Caki2 (cell line): Measurements from ENCODE around the gene ZFAND3. TPM values are rescaled to one million over a fixed set of nuclear protein-coding genes. Genes with fewer than 3 reads are reported as not detected.
"Not testable (repeated sequence)": the region's sequence is repeated elsewhere in the genome, so short reads cannot be mapped to it uniquely, and the experiment has no call there.

ENCODE experiments used
- DNase-seq: peaks from one replicate; pipeline ENCODE4 v3.0.0-alpha.2; 2015; ENCODE audit warnings: low read depth
- in situ Hi-C: cut with HindIII; loops from 2 replicates; pipeline ENCODE4 v1.10.0; 2016; ENCODE audit warnings: low sequenced_read_pairs, low pct_unique_long_range_greater_than_20kb, mixed read lengths
- total RNA-seq: library from RNA; depleted of rRNA; stranded (reverse); fragments of >200 nt; shearing (Covaris generic); gene quantifications from 2 replicates; pipeline ENCODE4 v1.2.3, GENCODE V29; 2014; ENCODE audit warnings: low replicate concordance

The ZFAND3 gene
- total RNA-seq, 1 experiment from 2014 or later = 29.4 TPM

DNA sequence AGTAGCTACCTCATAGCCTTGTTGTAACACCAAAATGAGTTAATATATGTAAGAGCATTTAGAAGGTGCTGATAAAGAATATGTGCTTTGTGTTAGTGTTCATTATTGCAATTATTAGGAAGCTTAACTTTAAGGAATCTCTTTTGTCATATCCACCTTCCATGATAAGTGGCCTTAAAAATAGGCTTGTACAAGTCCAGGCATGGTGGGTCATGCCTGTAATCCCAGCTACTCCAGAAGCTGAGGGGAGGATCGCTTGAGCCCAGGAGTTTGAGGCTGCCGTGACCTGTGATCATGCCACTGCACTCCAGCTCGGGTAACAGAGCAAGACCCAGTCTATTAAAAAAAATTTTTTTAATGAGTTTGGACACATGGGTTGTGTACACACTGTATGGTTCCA lies 285.5 kb downstream of the ZFAND3 start:
- in situ Hi-C loops = no loop called here
- DNase-seq = no peak

DNA sequence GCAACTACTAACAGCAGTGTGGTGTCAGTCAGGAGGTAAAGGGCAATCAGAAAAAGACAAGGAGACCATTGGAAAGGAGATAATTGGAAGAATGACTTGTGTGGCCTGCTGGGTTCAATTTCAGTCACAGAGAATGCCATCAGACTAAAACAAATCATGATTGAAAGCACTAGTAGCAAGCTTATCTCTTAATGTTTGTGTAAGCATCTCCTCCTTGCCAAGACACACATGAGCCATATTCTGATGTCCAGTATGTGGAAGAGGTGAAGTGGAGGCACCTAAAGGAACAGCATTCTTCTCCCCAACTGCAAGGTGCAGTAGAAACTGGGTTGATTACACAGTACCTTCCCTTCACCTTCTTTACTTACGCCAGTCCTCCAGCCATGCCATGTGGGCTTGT lies 287.5 kb downstream of the ZFAND3 start:
- in situ Hi-C loops = no loop called here
- no peak for DNase-seq

DNA sequence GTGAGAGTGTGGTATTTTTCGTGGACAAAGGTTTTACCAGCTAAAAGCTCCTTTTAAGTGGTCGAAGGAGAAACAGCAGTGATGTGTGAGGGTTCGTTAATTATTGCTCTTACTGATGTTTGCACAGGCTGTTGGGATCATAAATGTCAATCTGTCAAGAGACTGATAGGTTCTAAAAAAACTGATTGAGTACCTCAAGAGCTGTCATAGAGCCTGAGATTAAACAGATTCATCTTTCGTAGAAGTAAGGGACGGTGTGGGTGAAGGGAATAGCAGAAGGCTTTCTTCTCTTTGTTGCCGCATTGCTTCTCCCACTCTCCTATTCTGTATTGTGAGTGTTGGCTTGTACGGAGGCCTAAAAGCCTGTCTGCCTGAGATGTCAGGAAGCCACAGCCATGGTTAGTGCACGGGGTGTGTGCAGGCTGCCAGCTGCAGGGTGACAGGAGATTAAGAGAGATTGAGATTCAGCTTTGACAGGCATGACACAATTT lies 291.0 kb downstream of the ZFAND3 start:
- DNase-seq = no peak
- in situ Hi-C loops = no loop called here

DNA sequence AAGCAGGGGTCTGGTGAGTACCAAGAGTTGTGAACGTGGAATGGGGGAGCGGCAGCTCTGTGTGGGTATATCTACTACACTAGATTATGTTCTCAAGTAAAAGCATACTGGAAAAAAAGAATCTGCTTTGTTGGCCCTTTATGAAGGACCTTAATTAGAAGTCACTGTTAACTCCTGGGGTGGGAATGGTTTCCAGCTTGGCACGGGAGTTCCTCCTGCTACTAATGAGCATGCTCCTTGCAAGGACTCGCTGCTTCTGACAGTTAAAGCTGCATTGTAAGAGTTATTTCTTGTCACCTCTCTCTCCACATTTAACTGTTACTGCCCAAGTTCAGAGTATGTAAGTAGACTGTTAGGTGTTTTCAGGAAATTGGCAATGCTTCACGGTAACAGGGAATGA lies 292.7 kb downstream of the ZFAND3 start:
- in situ Hi-C loops = no loop called here
- DNase-seq = no peak

DNA sequence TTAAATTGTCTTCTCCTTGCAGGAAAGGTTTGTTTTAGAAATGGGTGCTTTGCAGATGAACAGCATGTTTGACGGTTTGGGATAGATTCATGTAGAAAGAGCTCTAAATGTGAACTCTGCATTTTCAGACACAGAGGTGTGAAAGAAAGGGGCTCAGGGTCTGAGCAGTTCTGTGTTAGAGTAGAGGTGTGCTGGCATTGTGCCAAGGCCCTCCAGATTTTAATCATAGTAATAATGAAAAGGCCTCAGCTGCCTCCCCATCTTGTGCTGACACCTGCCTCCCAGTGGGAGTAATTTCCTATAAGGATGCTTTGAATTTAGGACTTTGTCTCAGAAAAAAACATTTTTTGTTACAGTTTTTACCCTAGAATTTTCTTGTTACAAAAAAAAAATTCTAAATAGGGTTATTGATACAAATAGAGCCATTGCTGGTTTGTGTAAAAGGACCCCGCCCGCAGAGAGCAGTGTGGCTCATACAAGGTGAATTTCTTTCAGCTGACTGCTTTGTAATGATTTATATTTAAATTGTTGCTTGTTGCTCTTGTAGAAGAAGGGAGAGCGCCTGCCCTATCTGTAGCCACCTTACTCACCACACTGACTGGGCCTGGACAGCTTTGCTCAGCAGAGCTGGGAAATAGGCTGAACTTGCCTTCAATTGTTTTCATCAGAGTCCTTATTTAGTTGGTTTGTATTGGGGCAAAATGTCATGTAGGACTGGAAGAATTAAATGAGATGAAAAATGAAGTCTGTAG lies 294.5 kb downstream of the ZFAND3 start:
- in situ Hi-C loops = no loop called here
- no peak for DNase-seq

DNA sequence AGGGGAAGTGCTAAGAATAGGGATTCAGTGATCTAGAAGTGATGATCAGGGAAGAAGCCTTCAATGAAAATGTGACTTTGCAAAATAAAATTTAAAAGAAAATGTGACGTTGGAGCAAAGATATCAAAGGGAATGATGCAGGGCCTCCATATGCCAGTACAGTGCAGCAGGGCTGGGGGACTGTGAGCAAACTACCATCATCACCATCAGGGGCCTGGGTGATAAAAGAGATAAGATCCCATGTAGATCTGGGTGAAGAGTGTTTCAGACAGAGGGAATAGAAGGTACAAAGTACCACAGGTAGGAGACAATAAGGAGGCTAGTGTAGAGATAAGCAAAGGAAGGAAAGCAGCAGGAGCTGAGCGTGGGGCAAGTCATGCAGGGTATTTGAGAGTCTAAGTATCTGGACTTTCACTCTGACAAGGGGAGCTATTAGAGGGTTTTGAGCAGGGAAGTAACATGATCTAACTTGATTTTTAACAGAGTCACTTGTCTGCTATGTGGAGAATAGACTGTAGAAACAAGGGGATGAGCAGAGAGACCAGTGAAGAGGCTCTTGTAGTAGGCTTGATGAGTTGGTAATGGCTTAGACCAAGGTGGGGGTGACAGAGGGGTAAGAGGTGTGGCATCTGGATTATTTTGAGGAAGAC lies 295.6 kb downstream of the ZFAND3 start:
- in situ Hi-C loops = no loop called here
- DNase-seq = no peak

DNA sequence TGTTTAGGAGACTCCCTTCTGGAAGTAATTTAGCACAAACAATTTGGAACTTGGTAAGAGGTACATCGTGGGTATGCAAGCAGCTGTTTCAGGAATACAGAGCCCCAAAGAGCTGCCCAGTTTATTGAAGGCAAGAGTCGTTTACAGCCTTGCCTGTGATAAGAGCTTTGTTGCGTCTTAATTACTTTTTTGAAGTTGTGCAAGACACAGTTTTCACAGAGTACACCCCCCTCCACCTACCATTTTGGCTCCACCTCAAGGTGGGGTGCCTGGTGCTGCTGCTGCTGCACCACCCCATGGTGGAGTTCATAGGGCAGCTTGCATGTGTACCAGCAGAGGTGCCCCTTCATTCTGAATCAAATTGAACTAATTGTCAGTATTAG lies 296.1 kb downstream of the ZFAND3 start:
- no peak for DNase-seq
- in situ Hi-C loops = no loop called here

DNA sequence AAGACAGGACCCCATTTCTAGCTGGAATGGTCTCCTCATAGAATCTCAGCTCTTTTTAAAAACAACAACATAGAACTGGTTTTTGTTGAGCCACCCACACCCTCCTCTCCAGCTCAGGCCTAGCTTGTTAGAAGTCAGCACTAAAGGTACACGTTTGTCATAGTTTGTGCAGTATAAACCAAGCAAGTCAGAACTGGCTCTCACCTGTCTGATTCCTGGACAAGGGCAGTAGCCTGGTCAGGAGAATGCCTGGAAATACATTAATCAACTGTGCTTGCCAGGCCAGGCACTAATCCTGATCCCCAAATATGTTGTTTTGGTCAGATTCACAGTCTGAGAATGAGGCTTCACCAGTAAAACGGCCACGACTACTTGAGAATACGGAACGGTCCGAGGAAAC lies 296.7 kb downstream of the ZFAND3 start:
- in situ Hi-C loops = no loop called here
- no peak for DNase-seq

DNA sequence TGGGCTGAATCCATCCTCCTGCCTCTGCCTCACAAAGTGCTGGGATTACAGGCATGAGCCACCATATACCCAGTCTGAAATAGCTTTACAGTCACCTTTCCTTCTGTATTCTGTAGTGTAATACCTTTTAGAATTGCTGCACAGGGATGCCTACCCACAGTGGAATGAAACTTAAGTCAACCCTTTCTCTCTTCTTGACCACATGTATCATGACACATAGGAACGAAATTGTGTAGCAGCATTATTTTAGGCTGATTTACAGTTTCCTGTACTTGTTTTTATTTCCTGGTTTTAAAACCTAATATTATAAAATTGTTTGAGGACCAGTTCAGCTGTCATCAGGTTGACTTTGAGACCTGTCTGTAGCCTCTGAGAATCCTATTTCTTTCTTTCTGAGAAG lies 297.8 kb downstream of the ZFAND3 start:
- in situ Hi-C loops = no loop called here
- no peak for DNase-seq

DNA sequence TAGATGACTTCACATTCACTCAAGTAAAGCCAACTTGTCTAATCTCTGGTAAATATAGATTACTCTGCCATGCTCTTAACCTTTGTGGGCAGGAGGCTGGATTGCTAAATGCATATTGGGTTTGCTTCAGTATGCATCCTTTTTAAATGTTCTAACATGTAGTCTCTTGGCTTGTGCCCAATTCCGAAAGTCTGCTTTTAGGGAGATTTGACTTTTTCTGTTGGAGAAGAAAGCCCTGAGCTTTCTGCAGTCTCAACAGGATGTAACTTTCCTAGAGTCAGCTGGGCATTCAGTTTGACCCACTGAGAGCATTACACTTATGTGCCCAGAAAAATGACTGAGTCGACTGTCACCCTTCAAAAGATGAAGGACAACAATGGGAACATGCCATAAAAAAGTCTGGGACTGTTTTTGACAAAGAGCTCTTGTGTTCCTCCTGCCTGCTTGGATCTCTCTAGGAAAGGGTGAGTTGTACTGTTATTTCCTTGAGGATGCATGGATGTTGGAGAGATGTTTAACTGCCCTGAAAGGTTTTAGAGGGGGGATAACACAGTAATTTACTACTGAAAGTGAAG lies 299.4 kb downstream of the ZFAND3 start:
- no peak for DNase-seq
- in situ Hi-C loops = no loop called here

DNA sequence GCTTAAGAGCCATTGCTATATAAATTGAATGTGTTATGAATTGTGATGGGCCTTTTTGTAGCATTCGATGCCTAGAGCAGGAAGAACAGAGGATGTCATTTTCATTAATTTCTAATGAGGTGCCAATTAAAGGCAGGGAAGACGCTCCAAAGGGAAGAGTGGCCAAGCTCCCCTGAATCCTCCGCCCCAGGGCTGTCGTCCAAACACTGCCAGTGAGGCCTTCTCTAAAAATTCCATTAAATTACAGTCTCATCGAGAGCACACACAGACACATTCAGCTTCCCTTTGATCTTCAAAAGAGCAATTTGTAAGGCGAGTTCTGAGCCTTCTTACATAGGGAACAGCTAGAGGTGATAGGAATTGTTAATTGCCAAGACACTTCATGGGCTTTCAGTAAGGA lies 300.0 kb downstream of the ZFAND3 start:
- in situ Hi-C loops = no loop called here
- DNase-seq = no peak

DNA sequence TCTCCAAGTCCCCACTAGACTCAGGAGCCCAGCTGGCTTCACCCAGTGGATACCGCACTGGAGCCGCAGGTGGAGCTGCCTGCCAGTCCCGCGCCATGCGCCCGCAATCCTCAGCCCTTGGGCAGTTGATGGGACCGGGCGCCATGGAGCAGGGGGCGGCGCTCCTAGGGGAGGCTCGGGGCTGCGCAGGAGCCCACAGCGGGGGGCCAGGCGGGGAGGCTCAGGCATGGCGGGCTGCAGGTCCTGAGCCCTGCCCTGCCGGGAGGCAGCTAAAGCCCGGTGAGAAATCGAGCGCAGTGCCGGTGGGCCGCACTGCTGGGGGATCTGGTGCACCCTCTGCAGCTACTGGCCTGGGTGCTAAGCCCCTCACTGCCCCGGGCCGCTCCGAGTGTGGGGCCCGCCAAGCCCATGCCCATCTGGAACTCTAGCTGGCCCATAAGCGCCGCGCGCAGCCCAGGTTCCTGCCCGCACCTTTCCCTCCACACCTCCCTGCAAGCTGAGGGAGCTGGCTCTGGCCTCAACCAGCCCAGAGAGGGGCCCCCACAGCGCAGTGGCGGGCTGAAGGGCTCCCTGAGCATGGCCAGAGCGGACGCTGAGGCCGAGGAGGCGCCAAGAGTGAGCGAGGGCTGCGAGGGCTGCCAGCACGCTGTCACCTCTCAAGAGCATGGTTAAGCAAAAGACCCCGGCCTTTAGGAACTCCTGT lies 304.8 kb downstream of the ZFAND3 start:
- DNase-seq, in situ Hi-C loops: not testable (repeated sequence)

DNA sequence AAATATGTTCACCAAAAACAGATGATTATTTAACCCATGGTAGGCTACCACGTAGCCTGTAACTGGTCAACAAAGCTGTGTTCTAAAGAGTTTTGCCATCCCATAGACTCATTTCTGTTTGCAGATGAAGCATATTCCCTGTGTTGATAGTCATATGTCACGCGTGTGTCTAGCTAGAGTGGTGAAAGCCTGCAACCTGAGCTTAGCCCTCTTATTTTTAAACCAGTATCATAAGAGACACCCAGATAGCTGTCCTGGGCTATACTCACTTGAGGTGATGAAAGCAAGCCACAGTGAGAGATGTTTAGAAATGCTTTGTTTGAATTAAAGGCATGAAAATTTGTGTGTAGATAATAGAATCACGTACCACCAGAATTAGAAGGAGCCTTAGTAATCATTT lies 307.8 kb downstream of the ZFAND3 start:
- no peak for DNase-seq
- in situ Hi-C loops = no loop called here

DNA sequence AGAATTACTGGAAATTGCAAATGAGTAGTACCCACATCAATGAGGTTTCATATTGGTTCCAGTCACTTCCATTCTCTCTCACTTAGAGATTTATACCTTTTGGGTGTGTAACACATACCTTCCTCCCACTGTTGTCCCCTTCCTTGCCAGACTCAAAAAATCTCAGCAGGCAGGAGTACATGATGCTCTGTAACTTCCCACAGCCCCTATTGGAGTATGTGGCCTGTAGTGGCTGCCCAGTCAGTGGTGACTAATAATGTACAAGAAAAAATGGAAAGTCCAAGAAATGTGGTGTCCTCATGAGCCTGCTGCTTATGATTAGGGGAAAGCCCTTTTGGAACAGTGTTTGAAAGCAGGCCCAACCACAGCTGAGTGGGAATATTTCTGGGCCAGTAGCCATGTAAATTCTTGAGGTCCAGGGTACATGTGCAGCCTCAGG lies 312.0 kb downstream of the ZFAND3 start:
- in situ Hi-C loops = no loop called here
- DNase-seq = no peak

DNA sequence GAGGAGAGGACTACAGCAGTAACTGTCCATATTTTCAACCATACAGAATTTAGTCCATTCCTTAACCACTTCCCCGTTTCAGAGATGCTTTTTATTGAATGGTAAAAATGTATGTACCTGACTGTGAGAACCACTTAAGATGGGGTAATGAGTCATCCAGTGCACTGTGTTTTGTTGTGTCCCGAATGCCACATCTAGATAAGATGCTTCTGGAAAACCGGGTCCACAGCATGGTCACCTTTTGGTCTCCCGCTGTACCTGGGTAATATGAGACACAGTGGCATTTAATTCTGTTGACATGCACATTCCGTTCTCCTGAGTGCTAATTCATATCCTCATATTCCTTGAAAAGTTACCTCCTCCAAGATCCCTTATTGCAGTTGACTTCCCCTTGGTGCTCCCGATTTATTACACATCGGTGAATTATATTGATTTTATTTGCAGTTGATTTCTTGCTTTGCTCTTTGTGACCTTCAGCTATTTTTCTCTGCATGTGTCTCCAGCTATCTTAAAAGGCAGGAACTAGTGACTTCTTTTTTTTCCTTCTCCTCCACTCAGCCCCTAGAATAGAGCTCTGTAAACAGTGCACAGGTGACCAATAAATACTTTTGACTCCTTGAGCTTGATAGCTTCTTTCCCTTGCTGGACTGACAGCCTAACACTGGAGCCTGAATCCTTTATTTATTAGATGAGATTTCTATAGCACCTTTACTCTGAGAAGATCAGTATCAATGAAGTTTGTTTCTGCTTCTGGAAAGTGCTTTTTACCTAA lies 314.6 kb downstream of the ZFAND3 start:
- in situ Hi-C loops = no loop called here

DNA sequence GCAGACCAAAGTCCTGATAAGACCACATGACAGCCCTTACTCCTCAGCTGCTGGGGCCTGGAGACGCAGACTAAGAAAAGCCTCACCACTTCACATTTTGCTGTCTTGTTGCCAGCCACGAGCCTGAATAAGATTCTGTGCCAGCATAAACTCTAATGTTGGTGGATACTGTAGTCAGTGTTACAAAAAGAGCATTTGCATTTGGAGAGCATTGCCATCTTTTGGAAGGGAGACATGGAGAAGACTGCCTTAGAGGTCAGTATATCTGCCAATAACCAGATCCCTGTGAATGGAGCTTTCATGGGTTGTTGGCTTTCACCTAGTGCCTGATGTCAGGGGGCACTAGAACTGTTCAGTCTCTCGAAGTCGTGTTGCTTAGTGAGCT lies 315.2 kb downstream of the ZFAND3 start:
- DNase-seq = no peak
- in situ Hi-C loops = no loop called here

More for the DNA sequence above, 314.6 kb downstream of the ZFAND3 start:
- no peak for DNase-seq

DNA sequence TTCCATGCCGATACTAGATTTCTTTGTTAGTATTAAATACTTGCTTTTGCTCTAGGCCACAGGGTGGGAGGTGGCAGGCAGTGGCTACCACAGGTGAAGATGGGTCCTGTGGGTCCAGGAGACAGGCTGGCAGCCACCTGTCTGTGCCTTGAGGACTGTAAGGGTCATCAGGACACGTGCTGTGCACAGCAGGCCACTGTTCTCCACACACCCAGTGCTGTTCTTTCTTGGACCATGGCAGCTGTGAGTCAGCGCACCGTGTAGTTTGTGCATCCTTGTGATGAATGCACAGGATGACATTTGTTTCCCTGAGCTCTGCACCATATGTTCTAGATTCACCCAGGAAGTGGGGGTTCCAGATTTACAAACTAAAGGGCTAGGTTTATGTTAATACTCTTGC lies 317.0 kb downstream of the ZFAND3 start:
- in situ Hi-C loops = no loop called here
- DNase-seq = no peak

DNA sequence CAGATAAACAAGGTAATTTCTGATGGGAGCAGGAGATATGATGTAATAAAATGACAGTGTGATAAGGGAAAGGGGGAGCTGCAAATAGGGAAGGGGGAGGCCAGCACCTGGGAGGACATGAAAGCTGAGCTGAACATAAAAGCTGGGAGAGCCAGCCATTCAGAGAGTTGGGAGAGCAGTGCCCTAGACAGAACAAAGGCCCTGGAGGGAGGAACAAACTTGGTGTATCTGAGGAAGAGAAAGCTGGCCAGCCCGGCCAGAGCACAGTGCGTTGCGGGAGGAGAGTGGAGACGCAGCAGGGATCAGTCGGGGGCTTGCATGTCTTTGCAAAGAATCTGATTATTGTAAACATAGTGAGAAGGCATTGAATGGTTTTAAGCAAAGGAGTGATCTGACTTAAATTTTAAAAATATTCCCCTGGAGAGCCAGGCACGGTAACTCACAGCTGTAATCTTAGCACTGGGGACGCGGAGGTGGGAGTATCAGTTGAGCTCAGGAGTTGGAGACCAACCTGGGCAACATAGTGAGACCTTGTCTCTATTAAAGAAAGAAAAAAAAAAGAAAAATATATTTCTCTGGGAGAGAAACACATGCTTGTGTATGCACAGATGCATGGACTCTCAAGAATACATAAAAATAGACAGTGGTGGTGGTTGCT lies 318.2 kb downstream of the ZFAND3 start:
- DNase-seq = no peak
- in situ Hi-C loops = no loop called here
